KG1 (cell line): ENCODE results near the gene HOTAIR.

ENCODE experiments used
- DNase-seq: peaks from one replicate; lab custom pipeline; 2025; lab: John Stamatoyannopoulos, UW

Gene HOTAIR

GRCh38 chr12:53960187-53961024, 14.3 kb downstream of the HOTAIR start:
- DNase-seq = no peak

GRCh38 chr12:53959314-53959713, 15.4 kb downstream of the HOTAIR start:
- DNase-seq = no peak

GRCh38 chr12:53958128-53958527, 16.6 kb downstream of the HOTAIR start:
- no peak for DNase-seq

- DNase-seq = no peak
Observed at GRCh38 chr12:53956914-53957536, 17.7 kb downstream of the HOTAIR start.

GRCh38 chr12:53956251-53956887, 18.4 kb downstream of the HOTAIR start:
- DNase-seq = no peak

GRCh38 chr12:53955776-53956250, 18.9 kb downstream of the HOTAIR start:
- DNase-seq = no peak

GRCh38 chr12:53955036-53955775, 19.5 kb downstream of the HOTAIR start:
- DNase-seq = no peak

- DNase-seq = no peak
Observed at GRCh38 chr12:53954694-53955035, 20.1 kb downstream of the HOTAIR start, which contains the start of gene HOXC12. TSS of gene HOXC12 (plus strand) at chr12:53954903. CDS start at chr12:53954930, 27 bp downstream.

GRCh38 chr12:53953831-53954693, 20.7 kb downstream of the HOTAIR start:
- DNase-seq = no peak

GRCh38 chr12:53952871-53953734, 21.7 kb downstream of the HOTAIR start:
- no peak for DNase-seq

GRCh38 chr12:53952335-53952694, 22.4 kb downstream of the HOTAIR start:
- DNase-seq = no peak

GRCh38 chr12:53951577-53952334, 23.0 kb downstream of the HOTAIR start:
- DNase-seq = no peak

GRCh38 chr12:53950789-53951576, 23.8 kb downstream of the HOTAIR start:
- DNase-seq = no peak

- DNase-seq = no peak
Observed at GRCh38 chr12:53950437-53950773, 24.3 kb downstream of the HOTAIR start.

GRCh38 chr12:53949631-53950436, 24.9 kb downstream of the HOTAIR start:
- no peak for DNase-seq

GRCh38 chr12:53948650-53949593, 25.8 kb downstream of the HOTAIR start:
- no peak for DNase-seq

- no peak for DNase-seq
Observed at GRCh38 chr12:53947743-53948142, 27.0 kb downstream of the HOTAIR start.
